GM19025 (cell line): ENCODE results near the gene PTPRN.
A peak's percentile ranks its signal among the peaks of the same experiment; 100 is the strongest.
"Not testable (repeated sequence)": the region's sequence is repeated elsewhere in the genome, so short reads cannot be mapped to it uniquely, and the experiment has no call there.

Experiments
- ATAC-seq: cut with Tn5 transposase; IDR thresholded peaks from one replicate; pipeline ENCODE4 v1.9.1; 2021; ENCODE audit warnings: mild to moderate bottlenecking, low read depth, moderate library complexity; ENCODE audit not compliant: unreplicated experiment

Gene PTPRN

DNA sequence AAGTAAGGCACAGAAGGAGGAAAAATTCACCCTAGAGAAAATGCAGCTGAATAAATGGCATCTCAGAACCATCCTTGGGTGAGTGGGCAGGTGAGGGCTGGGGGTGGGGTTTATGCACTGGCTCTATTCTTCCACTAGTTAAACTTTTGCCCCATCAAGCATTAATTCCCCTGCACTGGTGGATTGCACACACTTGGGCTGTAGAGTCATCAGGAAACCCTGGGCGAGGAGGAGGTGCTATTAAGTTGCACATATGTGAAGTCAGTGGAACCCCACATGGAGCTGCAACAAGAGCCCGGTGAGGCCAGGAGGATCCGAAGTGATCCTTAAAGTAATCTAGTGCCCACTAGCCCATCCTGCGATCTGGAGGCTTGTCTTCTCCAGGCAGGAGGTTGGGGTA is 36.8 kb downstream of the PTPRN start:
- ATAC-seq = no peak

DNA sequence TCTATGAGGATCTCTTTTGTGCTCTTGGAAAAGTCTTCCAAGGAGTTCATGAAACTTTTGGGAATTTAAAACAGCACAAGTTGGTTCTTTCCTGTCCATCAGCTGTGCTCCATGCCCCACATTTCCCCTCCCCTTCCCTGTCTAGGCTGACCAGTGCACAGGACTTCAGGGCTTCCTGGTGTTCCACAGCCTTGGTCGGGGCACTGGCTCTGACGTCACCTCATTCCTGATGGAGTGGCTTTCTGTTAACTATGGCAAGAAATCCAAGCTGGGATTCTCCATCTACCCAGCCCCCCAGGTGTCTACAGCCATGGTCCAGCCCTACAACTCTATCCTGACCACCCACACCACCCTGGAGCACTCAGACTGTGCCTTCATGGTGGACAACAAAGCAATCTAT is 38.2 kb downstream of the PTPRN start:
- no peak for ATAC-seq

DNA sequence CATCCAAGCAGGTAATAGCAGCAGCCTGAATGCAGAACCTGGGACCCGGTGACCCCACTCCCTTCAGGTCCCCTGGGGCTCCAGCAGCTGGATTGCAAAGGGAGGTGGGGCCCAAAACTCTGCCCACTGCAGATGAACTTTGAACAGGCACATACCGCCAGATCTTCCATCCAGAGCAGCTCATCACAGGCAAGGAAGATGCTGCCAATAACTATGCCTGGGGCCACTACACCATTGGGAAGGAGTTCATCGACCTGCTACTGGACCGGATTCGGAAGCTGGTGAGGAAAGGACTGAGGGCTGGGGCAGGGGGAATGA is 39.2 kb downstream of the PTPRN start:
- no peak for ATAC-seq

DNA sequence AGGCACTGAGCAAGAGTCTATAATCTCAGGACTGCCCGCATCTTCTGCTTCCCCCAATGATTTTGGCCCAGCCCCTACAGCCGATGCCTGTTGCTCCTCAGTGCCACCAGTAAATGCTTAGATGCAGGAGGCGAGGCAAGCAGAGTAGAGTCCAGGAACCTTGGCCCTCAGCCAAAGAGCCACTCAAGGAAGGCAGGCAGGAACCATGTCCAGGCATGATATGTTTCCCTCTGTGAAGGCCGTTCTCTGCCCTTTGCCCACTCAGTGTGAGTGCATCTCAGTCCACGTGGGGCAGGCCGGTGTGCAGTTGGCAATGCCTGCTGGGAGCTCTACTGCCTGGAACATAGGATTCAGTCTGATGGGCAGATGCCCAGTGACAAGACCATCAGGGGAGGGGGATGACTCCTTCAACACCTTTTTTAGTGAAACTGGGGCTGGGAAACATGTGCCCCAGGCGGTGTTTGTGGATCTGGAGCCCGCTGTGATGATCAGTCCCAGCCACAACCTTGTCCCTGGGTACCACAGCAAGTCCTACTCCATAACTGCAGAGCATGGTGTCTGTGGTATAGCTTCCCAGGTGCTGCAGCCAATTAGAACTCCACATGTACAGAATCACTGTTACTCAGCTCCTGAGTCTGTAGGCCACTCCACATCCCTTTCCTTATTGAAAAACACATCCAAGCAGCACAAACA is 39.7 kb downstream of the PTPRN start:
- ATAC-seq = no peak

DNA sequence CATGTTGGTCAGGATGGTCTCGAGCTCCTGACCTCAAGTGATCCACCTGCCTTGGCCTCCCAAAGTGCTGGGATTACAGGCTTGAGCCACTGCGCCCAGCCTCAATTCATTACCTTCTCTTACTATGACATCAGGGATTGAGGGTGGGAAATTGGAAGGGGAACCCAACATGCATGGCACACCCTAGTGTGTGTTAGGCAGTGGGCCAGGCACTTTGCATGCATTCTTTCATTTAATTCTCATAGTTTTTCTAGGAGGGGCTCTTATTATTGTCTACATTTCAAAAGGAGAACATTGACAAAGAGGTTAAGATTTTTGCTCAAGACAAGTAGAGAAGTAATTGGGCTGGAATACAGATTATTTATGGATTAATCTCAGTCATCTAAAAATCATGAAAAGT is 40.9 kb downstream of the PTPRN start:
- no peak for ATAC-seq

DNA sequence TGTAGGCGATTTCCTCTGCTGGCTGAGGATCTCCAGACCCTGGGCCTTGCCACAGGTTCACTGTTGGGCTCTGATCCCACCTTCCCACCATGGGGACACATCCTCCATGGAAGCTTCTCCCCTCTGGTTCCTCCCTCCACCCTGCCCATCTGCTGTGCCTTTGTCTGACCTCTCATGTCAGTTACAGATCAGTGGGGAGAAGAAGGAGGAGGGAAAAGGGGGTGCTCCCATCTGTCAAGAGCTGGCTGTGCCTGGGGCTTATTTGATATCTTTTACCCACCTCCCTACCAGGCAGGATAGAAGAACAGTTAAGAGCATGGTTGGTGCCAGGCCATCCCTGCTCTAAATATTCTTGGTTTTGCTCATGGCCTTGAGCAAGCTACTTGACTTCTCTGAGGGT is 42.3 kb downstream of the PTPRN start:
- ATAC-seq = no peak

DNA sequence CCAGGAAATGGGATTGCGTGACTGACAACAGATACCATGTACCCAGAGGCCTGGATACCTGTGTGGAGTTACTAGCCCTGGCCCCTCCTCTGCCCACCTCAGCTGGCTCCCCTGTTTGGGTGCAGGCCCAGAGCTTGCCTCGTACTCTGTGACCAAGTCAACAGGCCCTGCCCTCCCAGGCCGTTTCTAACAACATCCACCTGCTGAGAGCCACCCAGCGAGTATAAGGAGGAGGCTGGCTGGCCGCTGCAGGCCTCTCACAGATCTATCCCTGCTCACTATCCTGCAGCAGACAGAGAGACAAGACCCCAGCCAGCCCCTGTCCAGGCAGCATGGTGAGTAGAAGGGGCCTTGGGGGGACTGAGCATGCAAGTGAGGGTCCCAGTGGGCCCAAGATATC is 43.0 kb downstream of the PTPRN start:
- no peak for ATAC-seq

DNA sequence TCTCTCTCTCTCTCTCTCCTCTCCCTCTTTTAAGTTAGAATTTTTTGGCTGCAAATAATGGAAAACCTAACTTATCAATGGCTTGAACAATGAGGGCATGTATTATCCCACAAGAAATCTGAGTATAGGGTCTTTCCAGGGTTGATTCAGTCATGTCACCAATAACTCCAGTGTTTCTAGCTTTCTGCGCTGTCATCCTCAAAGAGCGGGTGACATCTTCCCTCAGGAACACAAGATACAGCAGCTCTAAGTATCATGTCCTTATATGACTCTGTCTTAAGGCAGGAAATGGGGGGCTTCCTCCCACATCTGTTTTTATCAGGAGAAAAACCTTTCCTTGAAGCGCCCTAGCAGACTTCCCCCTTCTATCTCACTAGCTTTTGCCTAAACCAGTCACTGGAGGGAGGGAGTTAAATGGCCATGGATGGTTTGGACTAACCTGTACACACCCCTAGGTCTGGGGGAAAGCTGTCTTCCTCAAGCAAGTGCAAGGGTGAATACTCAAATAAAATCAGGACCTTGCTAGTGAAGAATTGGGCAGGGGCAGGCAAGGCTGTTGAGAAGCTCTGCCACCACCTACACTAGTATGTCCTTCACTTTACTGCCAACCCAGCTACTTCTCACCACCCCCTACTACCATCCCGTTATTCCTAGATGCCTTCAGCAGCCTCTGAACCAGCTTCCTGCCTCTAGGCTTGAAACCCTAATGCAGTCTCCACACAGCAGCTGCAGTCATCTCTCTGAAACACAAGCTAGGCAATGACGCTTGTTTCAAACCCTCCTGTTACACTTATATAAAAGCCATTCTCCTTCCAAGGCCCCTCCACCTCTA is 48.0 kb downstream of the PTPRN start:
- no peak for ATAC-seq

DNA sequence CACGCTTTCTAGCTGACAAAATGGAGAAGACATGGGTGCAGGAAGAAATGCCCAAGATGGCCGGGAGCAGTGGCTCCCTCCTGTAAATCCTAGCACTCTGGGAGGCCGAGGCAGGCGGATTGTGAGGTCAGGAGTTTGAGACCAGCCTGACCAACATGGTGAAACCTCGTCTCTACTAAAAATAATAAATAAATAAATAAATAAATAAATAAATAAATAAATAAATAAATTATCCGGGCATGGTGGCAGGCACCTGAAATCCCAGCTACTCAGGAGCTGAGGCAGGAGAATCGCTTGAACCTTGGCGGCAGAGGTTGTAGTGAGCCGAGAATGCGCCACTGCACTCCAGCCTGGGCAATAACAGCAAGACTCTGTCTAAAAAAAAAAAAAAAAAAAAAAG is 50.3 kb downstream of the PTPRN start:
- not testable (repeated sequence) for ATAC-seq

DNA sequence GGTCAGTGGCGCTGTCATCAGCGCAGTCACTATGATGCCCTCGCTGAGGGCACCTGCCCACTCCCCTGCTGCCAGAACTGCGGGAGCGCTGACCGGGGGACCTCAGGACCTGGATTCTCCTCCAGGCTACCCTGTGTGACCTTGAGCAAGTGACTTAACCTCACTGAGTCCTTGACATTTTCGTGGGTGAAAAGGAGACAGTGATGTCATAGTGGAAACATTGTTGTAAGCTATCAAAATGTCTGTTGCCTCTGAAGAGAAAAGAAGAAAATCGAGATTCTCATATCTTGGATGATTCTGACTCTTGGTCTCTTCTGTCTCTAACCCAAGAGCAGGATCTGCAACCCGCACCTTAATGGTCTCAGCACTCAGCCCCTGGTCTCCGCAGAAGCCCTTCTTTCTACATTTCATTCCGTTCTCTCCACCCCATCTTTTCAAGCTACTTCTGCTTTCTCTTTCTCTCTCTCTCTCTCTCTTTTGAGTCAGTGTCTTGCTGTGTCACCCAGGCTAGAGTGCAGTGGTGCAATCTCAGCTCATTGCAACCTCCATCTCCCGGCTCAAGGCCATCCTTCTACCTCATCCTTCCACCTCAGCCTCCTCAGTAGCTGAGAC is 54.5 kb downstream of the PTPRN start:
- peak; percentile 9 for ATAC-seq

DNA sequence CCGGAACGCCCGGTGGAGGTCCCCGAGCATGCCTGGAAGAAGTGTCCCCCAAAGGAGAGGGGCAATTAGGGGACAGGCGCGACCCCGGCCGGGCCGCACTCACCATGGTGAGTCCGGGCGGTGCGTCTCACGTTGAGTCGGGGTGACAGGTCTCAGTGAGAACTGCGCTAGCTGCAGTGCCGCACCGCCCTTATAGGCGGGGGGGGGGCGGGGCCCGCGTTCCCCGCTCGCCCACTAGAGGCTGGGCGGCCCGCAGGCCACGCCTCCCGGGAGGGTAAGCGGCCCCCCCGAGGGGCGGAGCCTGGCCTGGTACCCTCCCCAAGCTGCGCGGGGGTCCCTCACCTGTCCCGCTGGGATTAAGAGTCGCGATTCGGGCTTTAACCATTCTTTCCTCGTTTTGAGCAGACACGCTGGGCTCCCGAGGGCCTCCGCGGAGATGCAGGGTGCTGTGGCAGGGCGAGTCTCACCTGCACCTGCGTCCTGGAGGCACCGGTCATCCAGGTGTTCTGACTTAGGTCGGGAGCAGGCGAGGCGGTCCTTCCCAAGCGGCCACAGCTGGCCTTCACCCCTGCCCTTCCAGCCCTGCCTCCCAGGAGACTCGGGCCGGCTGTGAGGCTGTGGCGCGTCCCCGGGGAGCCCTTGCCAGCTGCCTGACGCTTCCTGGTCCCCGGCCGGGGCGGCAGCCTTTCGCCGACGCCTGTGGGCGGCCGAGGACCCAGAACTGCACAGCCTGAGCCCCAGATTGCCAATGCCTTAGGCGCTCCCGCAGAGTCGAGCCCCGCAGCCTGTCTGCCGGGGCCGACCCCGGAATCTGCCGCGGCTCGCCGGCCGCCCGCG is 55.2 kb downstream of the PTPRN start, which contains the start of gene TUBA4A:
Gene TUBA4A, minus strand, starts transcription at position 166 of the 837 bp plus-strand sequence. Its CDS starts 60 bp downstream, at position 106.
- ATAC-seq = peak; percentile 46

DNA sequence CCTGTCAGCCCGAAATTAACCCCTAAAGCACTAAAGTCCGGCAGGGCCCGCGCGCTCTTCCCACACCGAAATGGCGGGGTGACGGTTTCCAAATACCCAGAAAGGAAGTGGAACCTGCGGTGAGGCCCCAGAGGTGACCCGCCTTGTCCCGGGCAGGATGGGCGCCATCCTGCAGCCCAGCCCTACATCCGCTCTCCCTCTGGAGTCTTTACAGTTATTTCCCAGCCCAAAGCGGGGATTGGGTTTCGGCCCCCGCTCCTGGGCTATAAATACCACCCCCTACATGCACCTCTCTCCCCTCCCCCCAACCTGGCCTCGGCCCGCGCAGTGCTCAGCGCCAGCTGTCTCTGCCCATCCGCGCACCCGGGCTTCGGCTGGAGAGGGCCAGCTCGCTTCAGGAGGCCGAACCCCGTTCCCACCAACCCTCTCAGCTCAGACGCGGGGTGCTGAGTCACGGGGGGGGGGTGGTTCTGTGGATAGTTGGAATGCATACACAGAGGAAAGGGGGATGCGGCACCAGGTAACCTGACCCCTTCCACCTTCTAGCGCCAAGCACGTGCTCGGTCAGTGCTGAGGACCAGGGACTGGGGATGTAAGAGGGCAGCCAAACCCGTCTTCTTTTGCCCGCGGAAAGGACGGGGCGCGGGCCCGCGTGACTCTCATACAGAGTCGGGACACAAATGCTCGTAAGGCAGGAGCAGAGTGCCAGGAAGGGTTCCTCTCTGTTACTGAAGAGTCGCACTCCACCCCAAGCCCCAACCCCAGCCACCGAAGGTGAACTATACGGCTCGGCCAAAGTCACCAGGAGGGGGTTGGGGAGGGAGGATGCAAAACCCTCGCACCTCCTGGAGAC is 56.1 kb downstream of the PTPRN start, which contains the start of gene TUBA4B:
Gene TUBA4B, plus strand, starts transcription at position 344 of the 853 bp plus-strand sequence. Its CDS starts 165 bp downstream, at position 509.
- ATAC-seq = no peak

DNA sequence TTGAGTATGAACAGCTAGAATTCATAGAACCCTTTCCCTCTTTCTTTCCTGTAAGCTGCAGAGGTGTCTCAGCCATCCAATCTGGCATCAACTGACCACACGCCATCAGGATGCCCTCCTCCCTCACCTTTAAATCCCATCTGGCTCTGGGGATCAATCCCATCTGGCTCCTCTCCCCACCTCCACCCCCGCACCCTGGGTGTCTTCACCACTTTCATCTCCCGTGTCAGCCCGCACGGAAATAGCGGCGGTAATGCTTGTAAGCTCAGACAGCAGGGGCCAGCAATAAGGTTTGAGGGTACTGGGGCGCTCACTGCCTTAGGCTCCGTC is 56.7 kb downstream of the PTPRN start:
- no peak for ATAC-seq

DNA sequence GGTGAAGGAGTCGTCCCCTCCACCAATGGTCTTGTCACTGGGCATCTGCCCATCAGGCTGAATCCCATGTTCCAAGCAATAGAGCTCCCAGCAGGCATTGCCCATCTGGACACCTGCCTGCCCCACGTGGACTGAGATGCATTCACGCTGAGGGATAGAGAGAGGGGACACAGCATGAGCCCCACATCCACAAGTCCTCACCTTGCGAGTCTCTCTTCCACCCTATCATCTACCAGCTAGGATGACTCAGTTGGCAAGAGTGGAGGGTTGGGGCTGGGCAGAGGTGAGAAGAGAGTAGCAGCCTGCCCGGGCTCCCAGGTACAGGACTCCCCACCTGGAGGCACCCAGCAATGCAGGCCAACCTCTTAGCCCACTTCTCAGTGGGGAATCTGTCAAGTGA is 57.1 kb downstream of the PTPRN start:
- no peak for ATAC-seq

DNA sequence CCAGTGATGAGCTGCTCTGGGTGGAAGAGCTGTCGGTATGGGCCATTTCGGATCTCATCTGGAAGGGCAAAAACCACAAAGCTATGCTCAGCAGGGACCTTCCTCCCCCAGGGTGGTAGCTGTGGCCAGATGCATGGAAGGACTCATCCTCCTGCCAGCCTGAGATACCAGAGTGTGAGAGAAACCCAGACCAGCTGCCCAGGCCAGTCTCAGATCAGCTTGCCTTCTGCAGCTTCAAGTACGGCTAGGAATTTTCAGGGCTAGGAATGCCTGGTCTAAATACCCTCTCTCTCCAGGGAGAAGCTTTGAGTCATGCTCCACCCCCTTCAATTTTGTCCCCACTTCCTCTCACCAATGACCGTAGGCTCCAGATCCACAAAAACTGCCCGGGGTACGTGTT is 57.5 kb downstream of the PTPRN start:
- ATAC-seq = no peak

DNA sequence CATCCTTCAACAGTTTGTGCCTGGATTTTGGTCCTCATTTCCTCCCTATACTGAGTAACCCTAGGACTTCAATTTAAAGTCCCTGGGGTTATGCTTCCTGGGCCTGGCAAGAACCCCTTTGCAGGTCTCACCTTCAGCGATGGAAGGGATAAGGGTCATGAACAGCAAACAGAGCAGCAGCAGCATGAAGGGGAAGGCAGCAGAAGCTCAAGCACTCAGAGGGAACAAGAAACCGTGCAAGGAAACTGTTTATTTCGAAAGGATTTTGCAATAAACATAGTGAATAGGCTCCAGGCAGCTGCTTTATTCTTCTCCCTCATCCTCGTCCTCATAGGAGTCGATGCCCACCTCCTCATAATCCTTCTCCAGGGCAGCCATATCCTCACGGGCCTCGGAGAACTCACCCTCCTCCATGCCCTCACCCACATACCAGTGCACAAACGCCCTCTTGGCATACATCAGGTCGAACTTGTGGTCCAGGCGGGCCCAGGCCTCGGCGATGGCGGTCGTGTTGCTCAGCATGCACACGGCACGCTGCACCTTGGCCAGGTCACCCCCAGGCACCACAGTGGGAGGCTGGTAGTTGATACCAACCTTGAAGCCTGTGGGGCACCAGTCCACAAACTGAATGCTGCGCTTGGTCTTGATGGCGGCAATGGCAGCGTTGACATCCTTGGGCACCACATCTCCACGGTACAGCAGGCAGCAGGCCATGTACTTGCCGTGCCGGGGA is 59.0 kb downstream of the PTPRN start:
- ATAC-seq = no peak

DNA sequence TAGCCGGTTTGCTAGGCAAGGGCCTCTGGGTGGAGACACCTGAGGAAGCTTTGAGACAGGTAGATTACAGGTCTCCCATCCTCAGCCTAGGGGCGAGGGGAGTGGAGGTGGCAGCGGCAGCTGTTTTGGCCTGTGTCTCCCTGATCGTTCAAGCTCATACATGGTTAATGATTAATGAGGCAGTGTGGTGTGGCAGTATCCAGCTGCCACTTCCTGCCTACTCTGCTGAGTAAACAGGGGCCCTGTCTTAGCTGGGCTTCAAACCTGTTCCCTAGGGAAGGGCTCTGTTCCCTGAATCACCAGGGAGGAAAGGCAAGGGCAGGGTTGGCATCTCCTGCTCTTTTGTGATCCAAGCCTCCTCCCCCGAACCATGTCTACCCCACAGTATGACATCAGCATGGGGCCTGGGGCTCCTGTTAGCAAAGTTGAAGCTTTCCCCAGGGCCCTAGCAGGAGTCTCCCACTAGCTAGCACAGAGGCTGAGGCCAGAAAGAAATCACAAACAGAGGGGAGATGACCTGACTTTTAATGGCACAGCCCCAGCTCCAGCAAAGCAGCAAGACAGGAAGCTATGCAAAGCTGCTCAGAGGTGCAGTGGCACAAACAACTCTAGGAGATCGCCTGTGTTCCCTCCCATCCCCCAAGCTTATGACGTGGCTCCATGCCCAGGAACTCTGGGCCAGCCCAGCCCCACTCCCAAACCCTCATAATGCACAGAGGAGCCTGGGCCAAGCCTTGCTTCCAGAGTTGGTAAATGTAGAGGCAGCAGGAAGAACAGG is 59.8 kb downstream of the PTPRN start:
- ATAC-seq = peak; percentile 35

DNA sequence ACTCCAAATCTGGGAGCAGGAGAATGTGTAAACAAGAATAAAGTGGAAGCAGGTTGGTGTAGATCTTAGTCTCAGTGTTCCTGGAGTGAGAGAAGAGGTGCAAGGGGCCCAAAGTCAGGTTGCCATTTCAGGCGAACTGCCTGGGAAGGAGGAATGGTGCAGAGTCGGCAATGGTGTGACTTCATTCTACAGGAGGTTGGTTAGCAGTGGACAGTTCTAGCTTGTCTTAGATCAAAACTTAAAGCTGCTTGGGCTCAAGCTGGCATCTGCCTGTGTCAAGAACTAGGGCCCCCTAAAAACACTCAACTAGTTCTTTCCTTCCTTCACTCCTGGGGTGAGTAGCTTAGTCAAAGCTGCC is 60.4 kb downstream of the PTPRN start:
- ATAC-seq = no peak
